C4-2B (cell line): Measurements from ENCODE around the gene ANKLE2.

Experiments
- ZFX ChIP-seq: fragments of 450-650 bp; IDR thresholded peaks from 2 replicates; pipeline ENCODE4 v1.6.1; 2017
- TF ChIP-seq, protein P1 (sequence below): fragments of 450-650 bp; conservative IDR thresholded peaks from 2 replicates; pipeline ENCODE4 v1.5.1; 2017; ENCODE audit warnings: mild to moderate bottlenecking

DNA sequence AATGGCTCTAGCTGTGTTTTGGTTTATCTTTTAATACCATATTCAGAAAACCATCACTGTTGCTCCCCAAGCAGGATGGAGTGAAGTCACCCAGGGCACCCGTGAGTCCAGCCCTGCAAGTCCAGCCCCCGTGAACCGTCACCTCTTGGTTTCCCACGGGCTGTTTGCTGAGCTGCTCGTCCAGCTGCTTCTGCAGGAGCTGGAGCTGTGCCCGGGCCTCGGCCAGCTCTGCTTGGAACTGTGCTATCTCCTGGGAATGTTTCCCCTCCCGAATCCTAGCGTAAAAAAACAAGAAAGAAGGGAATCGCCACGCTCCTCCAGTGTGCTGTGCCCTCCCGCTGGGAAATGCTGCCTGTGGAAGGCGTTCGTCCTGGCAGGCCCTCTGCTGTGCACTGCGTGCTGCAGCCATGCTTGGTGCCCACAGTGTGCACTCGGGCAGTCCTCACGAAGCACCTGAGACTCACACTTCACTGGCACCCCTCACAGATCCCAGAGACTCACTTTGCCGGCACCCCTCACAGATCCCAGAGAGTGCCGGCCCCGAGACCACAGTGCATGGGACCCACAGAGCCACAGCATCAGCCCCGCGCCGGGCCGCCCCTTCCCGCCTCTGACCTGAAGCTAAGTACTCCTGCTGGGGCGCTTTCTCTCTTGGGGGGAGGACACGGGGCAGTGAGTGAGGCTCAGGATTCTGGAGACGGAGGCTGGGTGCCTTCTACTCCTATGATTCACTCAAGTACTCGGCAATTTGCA lies 15.4 kb upstream of the ANKLE2 start:
- TF ChIP-seq, protein P1, sequence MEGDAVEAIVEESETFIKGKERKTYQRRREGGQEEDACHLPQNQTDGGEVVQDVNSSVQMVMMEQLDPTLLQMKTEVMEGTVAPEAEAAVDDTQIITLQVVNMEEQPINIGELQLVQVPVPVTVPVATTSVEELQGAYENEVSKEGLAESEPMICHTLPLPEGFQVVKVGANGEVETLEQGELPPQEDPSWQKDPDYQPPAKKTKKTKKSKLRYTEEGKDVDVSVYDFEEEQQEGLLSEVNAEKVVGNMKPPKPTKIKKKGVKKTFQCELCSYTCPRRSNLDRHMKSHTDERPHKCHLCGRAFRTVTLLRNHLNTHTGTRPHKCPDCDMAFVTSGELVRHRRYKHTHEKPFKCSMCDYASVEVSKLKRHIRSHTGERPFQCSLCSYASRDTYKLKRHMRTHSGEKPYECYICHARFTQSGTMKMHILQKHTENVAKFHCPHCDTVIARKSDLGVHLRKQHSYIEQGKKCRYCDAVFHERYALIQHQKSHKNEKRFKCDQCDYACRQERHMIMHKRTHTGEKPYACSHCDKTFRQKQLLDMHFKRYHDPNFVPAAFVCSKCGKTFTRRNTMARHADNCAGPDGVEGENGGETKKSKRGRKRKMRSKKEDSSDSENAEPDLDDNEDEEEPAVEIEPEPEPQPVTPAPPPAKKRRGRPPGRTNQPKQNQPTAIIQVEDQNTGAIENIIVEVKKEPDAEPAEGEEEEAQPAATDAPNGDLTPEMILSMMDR = no peak
- no peak for TF ChIP-seq ZFX
